Stimulated activated CD4-positive, alpha-beta T cell treated with anti-CD3 and anti-CD28 coated beads, Interleukin-4, amount 100 ng/mL, for 1 hour (primary cell): ENCODE data around the gene COL18A1.

Source experiments
- DNase-seq: peaks from one replicate; pipeline ENCODE4 v3.0.0-alpha.2; 2020

The COL18A1 gene

DNA sequence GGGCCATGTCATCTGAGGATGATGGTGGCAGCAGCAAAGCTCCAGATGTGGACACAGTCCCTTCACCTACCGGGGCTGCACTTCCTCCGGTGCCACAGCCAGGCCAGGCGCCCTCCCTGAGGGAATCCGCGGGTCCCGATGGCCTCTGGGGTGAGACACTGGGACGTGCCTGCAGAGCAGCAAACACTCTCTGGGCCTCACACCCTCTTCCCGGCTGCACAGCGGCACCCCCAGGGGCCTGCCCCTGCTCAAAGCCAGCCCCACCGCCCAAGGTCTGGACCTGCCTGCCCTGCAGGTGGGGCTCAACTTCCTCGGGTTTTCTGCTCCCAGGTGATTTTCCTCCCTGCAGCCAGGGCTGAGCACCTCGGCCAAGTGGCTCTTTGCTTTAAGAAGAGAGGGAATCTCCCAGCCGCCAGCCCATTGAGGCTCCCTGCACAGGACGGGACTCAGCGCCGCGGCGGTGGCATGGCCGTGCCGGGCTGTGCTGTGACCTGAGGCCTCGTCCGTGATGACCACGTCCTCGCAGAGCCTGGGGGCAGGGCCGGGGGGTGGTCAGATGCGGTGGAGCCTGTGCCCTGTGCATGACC lies 21.3 kb upstream of the COL18A1 start:
- DNase-seq: no peak

DNA sequence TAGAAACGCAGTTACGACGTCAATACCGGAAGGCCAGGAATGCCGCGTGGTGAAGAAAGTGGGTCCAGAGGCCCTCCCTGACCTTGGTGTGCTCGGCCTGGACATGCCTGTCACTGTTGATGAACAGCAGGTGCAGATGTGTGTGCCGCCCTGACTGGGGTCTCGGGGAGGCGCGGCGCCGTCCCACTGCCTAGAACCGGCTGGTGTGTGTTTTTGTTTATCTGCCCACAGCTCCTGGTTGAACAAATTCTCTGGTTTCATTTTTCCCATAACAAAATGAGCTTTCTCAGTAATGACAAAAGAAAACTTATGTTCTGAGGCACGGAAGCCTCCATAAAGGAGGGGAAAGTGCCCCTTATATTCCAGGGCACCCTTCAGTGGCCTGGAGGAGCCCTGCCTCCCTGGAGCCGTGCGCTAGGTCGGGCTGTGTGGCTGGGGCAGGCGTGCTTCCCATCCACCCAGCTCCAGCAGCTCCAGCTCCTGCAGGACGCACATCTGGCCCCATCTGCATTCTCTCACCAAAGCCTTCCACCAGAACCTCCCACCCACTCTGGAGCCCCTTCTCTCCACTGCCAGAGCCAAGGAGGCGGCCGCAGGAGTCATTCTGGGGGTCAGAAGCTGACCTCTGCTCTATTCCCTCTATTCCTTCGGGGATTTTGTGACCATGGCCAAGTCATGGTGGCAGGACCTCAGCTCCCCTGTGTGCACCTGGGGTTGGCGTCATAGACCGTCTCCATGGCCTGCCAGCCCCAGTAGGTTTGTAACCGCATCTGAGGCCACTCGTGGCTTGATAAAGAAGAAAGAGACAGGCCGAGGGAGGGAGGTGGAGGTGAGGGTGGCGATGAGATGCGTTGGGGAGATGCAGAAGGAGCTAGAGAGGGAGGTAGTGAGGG lies 20.1 kb upstream of the COL18A1 start:
- DNase-seq: no peak

DNA sequence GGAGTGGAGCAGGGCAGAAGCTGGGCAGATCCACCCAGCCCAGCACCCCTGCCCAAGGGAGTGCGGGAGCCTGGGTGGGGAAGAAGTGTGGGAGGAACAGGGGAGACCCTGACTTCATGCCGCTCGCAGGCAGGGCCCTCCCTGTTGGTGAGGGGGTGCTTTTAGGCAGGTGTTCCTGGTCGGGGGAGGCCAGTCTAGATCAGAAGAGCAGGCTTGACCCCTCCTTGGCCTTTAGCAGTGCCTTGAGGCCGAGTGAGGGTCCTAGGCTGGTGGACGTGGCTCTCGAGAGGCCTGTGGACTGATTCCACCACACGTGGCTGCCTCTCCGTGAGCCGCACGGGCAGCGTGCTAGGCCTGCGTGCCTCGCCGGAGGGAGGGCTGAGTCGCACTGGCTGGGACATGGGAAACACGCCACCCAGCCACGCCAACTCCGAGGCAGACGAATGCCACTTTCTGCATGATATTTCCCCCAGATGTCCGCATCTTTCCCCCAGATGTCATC lies 19.4 kb upstream of the COL18A1 start:
- DNase-seq: no peak

DNA sequence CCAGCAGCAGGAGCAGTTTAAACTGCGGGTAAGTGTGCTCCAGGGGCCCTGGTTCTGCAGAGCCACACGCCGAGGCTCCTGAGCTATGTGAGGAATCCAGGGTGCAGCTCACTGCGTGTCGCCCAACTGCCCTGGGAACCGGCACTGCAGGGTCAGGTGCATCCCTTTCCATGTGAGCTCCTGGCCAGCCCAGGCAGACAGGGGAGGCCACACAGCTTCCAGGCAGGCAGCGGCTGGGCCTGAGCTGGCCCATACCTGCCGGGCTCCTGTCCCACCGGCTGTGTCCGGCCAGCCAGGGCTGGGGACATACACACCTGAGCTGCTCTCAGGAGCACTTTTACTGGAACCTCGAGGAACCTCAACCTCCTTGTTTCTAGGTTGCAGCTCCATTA lies 18.6 kb upstream of the COL18A1 start:
- DNase-seq: no peak

DNA sequence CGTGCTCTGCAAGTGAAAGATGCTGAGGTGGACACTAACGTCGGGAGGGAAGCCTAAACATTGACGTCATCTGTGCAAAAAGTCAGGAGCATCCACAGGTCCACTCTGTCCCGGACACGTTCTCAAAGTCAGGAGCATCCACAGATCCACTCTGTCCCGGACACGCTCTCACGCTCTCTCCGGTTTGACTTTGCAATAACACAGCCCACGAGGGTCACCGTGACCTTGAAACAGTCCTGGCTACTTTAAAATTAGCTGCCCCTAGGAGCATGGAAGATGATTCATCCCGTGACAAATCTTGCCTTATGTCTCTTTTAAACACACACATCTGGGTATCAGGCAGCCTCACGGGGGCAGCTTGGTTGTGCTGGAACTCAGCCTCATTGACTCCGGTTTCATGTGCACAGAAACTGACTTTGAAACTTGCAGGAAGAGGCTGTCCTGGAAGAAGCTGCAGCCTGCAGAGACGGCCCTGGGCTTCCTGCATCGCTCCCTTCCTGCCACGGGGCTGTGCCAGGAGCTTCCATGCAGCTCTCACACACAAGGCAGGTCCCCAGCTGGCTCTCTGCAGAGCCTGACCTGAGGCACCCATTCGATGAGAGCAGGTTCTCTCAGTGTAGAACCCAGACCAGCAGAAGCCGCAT lies 18.1 kb upstream of the COL18A1 start:
- DNase-seq: no peak

DNA sequence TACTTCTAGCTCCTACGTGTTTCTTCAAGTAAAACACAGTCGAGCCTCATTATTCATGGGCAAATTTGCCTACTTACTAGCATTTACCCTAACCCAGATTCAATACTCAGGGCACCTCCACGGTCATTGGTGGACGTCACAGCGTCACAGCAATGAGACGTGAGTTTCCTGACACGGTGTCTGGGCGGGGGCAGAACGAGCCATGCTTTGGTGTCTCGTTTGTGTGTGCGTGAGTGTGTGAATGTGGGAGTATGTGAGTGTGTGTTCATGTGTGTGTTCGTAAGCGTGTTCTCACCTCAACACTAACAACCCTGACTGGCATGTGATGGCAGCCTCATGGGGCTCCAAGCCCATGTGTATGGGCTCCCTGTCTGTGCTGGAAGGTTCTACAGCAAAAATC lies 17.5 kb upstream of the COL18A1 start:
- DNase-seq: no peak

DNA sequence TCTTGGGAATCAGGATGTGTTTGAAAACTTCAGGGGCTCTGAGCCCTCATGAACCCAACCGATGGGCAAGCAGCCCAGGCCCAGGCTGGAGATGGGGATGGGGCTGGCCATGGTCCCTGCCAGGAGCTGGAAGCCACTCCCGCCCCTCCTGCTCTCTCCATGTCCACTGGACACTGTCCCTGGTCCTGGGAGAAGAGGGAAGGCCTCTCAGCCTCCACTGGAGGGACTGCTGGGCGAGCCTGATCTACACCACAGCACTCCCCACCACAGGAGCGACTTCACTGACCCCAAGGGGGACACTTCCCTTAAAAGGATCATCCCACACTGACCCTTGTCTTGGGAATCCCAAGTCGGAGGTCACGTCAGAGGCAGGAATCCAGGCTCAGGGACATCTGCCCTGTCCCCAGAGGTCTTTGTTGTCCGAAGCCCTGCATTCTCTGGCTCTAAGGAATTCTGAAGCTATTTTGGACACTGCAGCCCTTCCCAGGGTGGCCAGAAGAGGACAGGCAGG lies 16.9 kb upstream of the COL18A1 start:
- no peak for DNase-seq

DNA sequence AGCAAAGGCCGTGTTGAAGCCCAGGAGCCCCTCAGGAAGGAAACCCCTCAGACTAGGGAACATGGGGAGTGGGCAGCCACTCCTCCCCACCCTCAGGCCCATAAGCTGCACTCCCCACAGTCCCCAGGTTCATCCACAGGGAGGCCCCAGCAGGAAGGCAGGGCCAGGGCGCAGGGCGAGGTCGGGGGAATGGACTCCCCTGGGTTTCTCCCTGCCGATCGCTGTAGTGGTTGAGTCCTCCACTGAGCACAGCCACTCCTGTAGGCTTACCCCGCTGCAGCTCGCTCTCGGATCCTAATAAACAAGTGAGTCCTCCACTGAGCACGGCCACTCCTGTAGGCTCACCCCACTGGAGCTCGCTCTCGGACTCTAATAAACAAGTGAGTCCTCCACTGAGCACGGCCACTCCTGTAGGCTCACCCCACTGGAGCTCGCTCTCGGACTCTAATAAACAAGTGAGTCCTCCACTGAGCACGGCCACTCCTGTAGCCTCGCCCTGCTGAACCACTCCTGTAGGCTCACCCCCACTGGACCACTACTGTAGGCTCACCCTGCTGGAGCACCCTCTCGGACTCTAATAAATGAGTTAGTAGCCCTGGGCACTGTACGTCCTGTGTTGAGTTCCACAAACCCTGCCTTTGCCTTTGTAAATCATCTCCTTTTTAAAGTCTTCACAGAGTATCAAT lies 16.2 kb upstream of the COL18A1 start:
- DNase-seq: no peak

DNA sequence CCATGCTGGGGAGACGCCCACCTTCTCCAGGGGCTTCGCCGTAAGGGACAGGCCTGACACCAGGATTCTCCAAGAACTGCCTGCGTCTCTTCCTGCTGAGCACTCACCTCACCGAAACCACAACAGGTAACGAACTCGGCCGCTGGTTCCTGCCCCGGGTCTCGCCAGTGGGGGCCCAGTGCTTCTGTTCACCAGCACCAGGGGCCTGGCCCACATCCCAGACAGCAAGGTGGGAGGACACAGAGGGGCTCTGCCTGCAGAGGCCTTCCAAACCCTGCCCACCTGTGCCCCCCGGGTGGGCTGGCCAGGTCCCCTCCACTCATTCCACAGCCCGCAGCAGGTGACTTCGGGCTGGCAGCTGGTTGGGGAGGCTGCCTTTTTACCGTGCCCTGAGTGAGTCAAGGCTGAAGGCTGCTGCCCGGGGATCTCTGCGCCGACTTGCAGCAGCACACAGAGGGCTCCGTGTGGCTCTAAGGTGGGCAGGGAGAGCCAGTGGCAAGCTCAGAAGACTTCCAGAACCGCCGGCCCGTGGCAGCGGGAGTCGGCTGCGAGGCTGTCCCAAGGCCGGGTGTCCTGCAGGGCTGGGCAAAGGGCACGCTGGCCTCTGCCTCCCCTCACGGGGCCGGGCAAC lies 14.7 kb upstream of the COL18A1 start:
- no peak for DNase-seq

DNA sequence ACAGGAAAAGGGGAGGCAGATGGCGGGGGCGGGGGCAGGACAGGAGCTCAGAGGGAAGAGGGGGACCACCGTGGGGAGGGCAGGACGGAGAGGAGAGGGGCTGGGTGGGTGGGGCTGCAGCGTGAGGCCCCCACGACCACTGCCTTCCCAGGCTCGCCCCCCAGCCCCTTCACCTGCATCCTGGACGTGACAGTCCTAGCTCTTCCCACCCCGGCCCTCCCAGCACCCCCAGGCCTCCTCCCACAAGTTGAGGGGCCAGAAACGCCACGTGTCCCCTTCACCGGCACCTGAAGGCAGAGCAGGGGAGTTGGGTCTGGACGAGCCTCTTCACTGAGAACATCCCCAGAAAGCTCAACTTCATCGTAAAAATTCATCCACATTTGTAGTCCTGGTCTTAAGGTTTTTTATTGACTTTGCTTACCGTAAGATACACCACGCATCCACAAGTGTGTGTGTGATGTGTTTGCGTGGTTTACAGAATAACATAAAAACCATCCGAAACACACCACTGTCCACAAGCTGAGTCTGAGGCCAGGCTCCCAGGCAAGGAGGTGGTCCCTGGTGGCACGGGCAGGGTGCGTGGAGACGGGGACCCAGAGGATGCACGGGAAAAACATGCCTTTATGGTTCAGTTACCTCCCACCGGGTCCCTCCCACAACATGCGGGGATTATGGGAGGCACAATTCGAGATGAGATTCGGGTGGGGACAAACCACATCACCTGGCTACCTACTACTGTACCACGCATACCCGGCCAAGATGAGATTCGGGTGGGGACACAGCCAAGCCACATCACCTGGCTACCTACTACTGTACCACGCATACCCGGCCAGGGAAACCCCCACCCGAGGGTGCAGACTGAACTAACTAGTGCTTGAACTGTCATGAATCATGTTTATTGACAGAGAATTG lies 13.9 kb upstream of the COL18A1 start:
- no peak for DNase-seq

DNA sequence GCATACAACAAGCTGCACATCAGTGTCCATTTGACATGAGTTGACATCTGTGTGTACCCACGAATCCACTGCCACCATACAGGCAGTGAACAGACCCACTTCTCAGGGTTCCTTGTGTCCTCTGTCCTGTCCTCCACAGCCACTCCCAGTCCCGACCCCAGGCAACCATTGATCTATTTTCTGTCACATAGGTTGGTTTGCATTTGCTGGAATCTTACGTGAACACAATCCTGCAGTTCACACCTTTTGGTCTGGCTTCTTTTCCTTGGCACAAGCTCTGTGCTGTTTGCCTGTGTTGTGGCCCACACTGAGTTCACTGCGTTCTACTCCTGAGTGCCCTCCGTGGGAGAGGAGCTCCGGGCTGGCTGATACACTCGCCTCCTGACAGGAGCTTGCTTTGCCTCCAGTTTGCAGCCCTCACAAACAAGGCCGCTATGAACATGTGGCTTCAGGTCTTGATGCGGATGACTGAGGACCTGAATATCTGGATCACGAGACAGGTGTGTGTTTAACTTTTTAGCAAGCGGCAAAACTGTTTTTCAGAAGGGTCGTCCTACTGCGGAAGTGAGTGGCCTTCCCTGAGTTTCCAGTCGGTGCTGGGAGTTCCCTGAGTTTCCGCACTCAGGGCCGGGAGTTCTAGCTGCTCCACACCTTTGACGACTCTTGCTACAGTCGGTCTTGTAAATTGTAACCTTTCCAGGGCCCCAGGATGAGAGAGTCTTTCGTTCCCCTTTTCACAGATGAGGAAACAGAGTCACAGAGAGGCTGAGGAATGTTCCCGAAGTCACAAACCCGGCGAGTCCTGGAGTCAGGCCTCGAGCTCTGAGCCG lies 13.0 kb upstream of the COL18A1 start:
- DNase-seq: no peak

DNA sequence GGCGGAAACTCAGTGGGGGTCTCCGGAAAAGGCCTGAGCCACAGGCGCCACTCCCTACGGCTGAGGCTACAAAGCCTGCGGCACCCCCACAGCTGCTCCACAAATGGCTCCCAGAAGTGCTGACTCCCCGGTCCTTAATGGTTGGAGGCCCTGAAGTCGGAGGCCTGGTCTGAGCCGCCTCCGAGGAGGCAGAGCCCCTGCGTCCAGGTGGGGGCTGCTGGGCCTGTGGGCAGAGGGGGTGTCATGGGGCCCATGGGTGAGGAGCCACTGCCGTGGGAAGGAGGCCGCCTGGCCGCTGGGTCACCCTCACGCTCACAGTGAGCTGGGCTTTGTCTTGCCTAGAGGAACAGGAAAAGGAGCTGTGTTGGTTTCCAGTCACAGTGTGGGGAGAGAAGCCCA lies 12.4 kb upstream of the COL18A1 start:
- no peak for DNase-seq

DNA sequence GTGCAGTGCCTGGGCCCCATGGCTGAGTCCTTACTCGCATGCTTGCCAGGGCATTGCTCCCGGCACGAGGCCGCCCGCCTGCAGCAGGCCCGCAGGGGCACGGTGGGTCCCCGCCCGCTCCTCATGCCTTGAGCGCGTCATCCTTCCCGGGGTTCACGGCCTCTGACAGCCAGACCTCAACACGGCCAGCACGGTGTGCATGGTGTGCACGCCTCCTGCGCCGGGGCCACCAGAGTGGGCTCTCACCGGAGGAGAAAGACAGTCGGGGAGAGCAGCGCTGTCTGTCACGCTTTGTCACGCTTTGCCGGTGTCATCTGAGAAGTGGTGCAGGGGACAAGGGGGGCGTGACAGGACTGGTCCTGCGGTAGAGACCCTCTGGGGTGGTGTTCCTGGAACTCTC lies 11.9 kb upstream of the COL18A1 start:
- no peak for DNase-seq

DNA sequence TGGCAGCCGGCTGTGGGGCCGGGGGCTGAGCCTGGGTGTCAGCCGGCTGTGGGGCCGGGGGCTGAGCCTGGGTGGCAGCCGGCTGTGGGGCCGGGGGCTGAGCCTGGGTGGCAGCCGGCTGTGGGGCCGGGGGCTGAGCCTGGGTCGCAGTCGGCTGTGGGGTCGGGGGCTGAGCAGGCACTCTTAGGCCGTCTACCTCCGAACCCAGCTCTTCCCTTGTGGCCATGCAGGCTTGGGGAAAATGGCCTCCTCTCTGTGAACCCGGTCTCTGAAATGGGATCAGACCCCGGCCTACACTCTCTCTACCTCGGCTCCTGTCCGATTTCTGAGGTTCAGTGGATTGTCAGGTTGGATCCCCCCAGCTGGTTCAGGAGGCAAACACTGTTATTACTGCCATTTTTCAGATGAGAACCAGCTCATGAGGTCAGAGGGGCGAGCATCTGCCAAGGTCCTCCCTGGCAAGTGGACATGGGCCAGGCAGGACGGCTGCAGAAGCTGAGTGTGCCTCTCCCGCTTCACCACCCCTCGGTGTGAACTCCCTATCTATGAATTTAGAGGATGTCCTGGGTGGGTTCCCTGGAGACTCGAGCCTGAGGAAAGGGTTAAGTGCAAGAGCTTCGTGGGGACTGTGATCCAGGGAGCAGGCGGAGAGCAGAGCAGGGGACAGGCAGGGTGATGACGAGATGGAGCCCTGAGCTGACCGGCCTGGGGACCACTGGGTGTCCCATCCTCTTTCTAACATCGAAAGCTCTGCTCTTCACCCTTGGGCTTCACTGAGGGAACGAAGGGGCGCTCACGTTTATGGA lies 10.9 kb upstream of the COL18A1 start:
- no peak for DNase-seq

DNA sequence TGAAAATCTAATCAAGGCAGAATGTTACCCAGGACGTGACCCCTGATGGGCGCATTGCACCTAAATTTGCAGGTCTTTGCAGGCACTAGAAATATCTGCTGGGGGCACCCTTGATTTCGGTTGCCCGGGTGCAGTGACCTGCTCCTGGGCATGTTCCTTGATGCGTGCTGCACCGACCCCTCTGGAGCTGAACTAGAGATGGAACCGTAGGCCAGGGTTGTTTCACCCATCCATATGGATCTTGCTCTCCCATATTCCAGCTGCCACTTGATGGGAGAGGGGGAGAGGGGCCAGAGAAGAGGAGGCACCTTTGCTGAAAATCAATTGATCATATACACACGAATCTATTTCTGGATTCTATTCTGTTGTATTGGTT lies 8.4 kb upstream of the COL18A1 start:
- no peak for DNase-seq

DNA sequence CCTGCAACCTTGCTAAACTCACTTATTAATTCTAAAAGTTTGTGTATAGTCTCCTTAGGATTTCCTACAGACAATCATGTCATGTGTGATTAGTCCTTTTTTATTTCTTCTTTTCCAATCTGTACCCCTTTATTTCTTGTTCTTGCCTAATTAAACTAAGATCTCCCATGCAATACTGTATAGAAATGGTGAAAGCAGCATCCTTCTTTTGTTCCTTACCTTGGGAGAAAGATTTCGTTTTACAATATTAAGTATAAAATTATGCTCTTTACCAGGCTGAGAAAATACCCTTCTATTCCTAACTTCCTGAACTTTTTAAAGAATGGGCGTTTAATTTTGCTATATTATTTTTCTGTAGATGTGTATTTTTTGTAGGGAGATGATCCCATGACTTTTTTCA lies 7.6 kb upstream of the COL18A1 start:
- no peak for DNase-seq

DNA sequence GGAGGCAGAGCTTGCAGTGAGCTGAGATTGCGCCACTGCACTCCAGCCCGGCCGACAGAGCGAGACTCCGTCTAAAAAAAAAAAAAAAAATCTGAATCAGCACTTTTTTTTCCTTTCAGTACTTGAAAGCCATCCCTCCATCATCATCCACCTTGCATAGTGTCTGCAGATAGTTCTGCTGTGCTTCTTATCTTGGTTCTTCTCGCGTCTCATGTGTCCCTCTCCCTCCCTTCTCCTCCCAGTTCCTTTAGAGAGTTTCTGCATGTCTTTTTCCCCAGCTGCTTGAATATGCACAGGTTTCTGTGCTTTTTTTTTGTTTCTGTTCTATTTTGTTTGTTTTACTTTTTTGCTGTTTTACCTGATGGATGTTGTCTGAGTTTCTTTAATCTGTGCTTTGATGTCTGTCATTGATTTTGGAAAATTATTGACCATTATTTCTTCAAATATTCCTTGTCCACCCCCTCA lies 3.9 kb upstream of the COL18A1 start:
- DNase-seq: no peak

DNA sequence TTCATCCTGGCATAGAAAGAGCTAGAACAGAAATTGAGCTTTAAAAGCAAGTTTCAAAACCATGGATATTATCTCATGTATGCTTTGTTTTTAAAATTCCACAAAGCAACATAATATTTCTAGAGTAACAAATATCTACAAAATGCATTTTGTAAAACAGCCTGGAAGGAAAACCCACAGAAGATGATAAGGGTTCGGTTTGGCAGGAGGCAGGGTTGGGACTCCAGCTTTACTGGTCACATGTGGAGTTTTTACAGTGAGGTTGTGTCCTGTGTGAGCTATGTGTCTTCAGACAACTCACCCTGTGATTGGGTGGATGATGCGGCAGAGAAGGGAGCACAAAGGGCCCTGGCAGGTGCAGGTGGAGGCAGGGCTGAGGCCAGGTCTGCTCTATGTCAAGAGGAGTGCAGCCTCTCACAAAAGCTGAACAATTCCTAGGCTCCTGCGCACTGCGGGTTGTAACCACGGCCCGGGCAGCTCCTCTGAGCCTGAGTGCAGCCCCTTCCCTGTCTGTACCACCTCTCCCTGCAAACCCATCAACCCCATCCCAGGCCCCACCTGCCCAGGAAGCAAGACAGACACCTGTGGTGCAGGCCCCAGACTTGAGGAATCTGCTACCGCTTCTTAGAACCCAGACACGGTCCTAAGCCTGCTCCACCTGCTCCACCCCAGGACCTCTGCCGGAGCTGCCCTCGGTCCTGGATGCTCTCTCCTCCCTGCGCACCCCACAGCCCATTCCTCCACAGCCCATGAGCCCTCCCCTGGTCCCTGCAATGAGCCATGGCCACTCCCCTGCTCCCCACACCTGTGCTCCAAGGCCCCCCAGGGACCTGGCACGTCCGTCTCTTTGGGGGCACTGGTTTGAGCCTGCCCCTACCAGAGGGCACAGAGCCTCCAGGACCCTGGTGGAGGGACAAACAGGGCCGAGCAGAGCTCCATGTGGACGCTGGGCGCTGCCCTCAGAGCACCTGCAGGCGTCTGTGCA lies 2.8 kb upstream of the COL18A1 start:
- DNase-seq: no peak
